SK-N-SH treated with all-trans-retinoic acid at 6 μM for 48 hours (cell line): Measurements from ENCODE around the gene REEP1.

Source experiments
- CREB5 ChIP-seq: fragments of 250-450 bp; sonication (Bioruptor Pico); IDR thresholded peaks from 2 replicates; pipeline ENCODE4 v1.5.1; 2020; ENCODE audit warnings: low read depth, mild to moderate bottlenecking, moderate library complexity
- OSR1 ChIP-seq: fragments of 250-450 bp; sonication (Bioruptor Pico); IDR thresholded peaks from 2 replicates; pipeline ENCODE4 v1.8.0; 2022; ENCODE audit warnings: moderate library complexity, mild to moderate bottlenecking, inconsistent platforms

DNA sequence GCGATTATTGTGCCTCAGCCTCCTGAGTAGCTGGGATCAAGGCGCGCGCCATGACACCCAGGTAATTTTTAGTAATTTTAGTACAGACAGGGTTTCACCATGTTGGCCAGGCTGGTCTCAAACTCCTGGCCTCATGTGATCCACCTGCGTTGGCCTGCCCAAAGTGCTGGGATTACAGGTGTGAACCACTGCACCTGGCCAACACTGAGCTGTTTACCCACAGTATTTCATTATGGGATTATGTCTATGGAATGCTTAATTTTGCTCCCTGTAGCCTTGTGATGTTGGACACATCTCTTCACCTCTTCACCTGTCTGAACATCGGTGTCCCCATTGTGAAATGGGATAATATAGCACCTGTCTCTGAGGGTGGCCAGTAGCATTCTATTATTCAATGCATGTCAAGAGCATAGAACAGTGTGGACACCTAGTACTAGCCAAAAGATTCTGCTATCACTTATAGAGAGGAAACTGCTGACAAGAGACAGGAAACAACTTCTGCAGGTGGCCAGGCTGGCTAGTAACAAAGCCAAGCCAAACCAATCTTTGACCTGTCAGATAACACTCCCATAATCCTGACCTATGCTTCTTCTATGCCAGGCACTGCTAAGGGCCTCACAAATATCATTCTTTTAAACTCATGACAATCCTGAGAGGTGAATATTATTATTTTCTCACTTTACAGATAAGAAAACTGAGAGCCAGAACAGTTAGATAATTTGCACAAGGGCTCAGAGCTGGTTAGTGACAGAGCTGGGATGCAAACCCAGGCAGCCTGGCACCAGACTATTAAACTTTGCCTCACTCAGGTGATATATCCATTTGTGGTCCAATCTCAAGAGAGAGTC, 29.4 kb upstream of the REEP1 start:
- TF ChIP-seq OSR1 (CRISPR knock-in tag) (no peak), CREB5 (CRISPR knock-in tag) (no peak)
